Measurements from ENCODE around the gene TRIM26. TPM values are rescaled to one million over a fixed set of nuclear protein-coding genes. Genes with fewer than 3 reads are reported as not detected.
"Not testable (repeated sequence)": the region's sequence is repeated elsewhere in the genome, so short reads cannot be mapped to it uniquely, and the experiment has no call there.

TRIM26 gene
- total RNA-seq, 2 donors from 2014 or later, result 37.6 to 67.0 TPM

DNA sequence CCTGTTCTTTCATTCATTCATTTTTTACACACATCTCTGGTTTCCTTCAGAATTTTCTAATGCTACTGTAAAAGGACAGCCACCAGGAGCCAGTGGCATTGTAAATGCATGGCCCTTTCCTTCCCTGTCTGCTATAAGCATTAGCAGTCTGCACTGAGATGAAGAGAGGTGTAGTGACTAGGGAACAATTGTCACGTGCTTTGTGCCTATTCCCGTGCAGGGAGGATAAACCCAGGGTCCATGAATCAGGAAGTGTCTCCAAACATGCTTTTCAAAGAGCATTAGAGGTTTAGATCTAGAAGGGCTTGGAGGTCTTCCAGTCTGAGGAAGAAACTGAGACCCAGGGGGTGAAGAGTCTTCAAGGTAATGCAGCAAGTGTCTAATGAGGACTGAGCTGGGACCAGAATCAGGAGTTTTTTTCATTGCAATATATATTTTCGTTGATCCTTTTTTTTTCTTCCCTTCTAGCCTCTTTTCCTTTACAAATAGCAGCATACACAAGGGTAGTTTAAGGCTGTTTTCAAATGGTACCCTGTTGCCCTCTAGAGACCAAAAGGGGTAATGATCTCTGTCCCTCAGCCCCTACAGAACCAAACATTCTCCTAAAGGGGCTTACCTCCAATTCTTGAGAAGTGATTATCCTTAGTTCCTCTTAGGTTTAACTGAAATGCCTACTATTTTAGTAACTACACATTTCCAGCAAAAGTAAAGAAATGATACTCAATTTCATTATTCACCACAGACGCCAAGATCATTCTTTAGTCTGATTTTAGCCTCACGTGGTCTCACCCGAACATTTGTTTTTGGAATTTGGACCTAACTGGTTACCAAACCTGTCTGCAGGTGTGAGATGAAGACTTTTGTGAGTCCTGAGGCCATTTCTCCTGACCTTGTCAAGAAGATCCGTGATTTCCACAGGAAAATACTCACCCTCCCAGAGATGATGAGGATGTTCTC, 43.3 kb downstream of the TRIM26 start:
- H3K27ac Mint-ChIP-seq, result no peak overlapping the region
- no peaks in the 10 kb centered on the region for H3K9me3 Mint-ChIP-seq
- peak; percentile 76 for ATAC-seq (replicated peaks)
- peaks cover 38% of the 10 kb centered on the region for H3K27me3 Mint-ChIP-seq
- H3K4me3 Mint-ChIP-seq, result no peak overlapping the region
- no peaks in the 10 kb centered on the region for H3K36me3 Mint-ChIP-seq (ENCODE audit: low read depth)
- H3K4me1 Mint-ChIP-seq, result peaks cover 4% of the 10 kb centered on the region

DNA sequence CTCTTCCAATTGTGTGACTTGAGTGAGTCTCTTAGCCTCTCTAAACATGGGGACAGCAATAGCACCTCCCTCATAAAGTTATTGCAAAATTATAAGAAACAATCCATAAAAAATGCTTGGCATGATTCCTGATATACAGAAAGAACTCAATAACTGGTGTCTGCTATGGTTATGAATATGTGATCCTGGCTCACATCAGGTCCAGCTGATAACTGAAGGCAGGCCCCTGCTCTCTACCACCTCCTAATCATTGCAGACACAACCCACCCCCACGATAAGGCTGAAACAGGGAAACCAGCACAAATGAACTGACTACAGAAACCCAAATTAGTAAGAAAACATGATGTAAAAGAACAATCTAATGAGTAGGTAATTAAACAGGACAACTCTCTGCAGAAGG, 44.5 kb downstream of the TRIM26 start:
- no peaks in the 10 kb centered on the region for H3K9me3 Mint-ChIP-seq
- no peaks in the 10 kb centered on the region for H3K36me3 Mint-ChIP-seq (ENCODE audit: low read depth)
- H3K4me1 Mint-ChIP-seq, result peaks cover 4% of the 10 kb centered on the region
- H3K27me3 Mint-ChIP-seq, result peaks cover 34% of the 10 kb centered on the region
- ATAC-seq (replicated peaks), result no peak
- H3K4me3 Mint-ChIP-seq, result no peak overlapping the region
- H3K27ac Mint-ChIP-seq, result no peak overlapping the region

DNA sequence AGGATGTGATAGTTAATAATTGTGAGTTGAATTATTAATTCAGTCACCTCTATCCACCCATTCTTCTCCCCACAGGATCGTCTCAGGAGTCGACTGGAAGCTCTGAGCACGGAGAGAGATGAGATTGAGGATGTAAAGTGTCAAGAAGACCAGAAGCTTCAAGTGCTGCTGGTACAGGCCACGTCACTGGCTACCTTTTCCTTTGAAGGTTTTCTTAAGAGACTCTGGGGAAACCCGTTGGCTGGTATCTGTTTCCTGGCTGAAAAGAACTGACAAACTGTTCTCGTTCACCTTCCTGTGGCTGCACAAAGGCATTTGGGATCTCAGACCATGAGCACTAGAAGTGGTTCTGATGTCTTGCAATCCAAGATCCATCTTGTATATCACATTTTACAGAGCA, 46.1 kb downstream of the TRIM26 start:
- H3K9me3 Mint-ChIP-seq, result no peaks in the 10 kb centered on the region
- peak; percentile 49 for ATAC-seq (replicated peaks)
- H3K36me3 Mint-ChIP-seq (ENCODE audit: low read depth), result no peaks in the 10 kb centered on the region
- H3K27ac Mint-ChIP-seq, result no peak overlapping the region
- H3K4me1 Mint-ChIP-seq, result peaks cover 8% of the 10 kb centered on the region
- peaks cover 26% of the 10 kb centered on the region for H3K27me3 Mint-ChIP-seq
- H3K4me3 Mint-ChIP-seq, result no peak overlapping the region

DNA sequence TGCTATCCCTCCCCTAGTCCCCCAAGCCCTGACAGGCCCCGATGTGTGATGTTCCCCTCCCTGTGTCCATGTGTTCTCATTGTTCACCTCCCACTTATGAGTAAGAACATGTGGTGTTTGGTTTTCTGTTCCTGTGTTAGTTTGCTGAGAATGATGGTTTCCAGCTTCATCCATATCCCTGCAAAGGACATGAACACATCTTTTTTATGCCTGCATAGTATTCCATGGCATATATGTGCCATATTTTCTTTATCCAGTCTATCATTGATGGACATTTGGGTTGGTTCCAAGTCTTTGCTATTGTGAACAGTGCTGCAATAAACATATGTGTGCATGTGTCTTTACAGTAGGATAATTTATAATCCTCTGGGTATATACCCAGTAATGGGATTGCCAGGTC, 48.0 kb downstream of the TRIM26 start:
- H3K9me3 Mint-ChIP-seq; ATAC-seq (replicated peaks); H3K36me3 Mint-ChIP-seq (ENCODE audit: low read depth); H3K4me1 Mint-ChIP-seq; H3K4me3 Mint-ChIP-seq; H3K27ac Mint-ChIP-seq: not testable (repeated sequence)
- H3K27me3 Mint-ChIP-seq, result peaks cover 13% of the 10 kb centered on the region

DNA sequence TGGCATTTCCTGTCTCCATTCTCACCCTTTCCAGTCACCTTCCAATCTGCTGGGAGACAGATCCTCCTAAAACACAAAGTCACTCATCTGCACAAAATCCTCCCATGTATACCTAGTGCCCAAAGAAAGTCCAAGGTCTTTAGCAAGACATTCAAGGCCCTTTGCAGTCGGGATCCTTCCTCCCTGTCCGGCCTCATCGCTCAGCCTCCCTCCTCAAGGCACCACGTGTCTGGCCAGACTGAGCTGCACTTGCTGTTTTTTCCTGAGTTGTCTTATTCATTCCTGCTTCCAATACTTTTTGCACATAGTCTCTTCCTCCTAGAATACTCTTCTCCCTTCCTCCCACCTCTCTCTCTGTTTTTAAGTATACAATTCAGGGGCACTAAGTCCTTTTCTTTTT, 48.5 kb downstream of the TRIM26 start:
- ATAC-seq (replicated peaks), result no peak
- Mint-ChIP-seq H3K27me3 (peaks cover 14% of the 10 kb centered on the region), H3K36me3 (ENCODE audit: low read depth) (no peaks in the 10 kb centered on the region), H3K4me3 (no peak overlapping the region), H3K9me3 (no peaks in the 10 kb centered on the region), H3K4me1 (peaks cover 10% of the 10 kb centered on the region), H3K27ac (no peak overlapping the region)

DNA sequence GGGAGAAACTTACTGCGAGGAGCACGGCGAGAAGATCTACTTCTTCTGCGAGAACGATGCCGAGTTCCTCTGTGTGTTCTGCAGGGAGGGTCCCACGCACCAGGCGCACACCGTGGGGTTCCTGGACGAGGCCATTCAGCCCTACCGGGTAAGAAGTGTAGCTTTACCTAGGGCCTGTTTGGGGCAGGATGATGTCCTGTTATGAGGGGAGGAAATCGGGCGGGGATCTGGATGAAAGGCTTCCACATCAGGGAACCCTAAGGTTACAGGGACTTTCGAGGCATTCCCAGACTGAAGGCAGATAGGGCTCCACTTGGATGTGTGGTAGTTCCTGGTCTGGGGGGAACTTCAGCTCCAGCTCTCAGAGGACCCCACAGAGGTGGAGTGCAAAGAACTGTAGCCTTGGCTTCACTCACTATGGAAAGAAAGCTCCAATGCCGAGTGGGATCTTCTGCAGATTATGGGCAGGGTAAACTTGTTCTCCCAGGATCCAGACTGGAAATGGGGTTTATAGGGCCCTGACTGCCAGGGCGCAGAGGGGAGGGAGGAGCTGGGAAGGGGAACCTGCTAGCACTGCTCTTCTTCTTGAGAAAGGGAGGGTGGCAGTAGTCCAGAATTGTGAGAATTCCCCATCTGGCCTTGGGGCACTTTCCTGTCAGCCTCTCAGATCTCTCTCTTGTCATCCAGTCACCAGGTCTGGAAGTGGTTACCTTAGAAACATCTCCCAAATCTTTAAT, 49.1 kb downstream of the TRIM26 start:
- H3K4me3 Mint-ChIP-seq, result no peak overlapping the region
- H3K9me3 Mint-ChIP-seq, result no peaks in the 10 kb centered on the region
- no peak overlapping the region for H3K27ac Mint-ChIP-seq
- peaks cover 15% of the 10 kb centered on the region for H3K27me3 Mint-ChIP-seq
- no peak for ATAC-seq (replicated peaks)
- H3K4me1 Mint-ChIP-seq, result peaks cover 10% of the 10 kb centered on the region
- no peaks in the 10 kb centered on the region for H3K36me3 Mint-ChIP-seq (ENCODE audit: low read depth)

DNA sequence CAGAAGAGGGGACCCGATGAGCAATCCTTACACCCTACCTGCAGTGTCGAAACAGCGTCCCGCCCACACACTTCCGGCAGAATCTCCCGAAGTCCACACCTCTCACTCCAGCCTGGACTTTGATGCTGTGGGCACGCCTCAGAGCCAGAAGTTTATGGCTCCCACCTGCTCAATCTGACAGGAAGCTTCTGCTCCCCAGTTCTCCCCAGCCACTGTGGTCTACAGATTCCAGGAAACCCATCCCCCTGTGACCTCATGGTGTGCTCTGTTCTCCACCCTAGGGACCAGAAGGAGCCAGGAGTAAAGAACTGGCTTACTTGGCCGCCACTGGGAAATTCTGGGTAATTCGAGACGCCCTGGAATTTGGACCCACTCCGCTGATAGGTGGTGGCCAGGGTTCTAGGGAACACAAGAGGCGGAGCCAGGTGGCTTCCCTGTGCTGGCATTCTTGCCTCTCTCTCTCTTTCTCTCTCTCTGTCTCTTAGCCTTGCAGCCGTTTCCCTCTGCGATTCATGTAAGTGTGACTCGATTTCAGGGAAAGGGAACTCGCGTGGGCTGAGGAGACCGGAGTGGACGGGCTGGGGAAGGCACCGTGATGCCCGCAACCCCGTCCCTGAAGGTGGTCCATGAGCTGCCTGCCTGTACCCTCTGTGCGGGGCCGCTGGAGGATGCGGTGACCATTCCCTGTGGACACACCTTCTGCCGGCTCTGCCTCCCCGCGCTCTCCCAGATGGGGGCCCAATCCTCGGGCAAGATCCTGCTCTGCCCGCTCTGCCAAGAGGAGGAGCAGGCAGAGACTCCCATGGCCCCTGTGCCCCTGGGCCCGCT, 49.9 kb downstream of the TRIM26 start, which contains the start of gene TRIM15:
Gene TRIM15, plus strand, starts transcription at position 457 of the 828 bp plus-strand sequence. Its CDS starts 139 bp downstream, at position 596.
- H3K9me3 Mint-ChIP-seq, result no peaks in the 10 kb centered on the region
- H3K27ac Mint-ChIP-seq, result peak within 1 kb of the TSS; percentile 58
- peaks cover 15% of the 10 kb centered on the region for H3K4me1 Mint-ChIP-seq
- H3K4me3 Mint-ChIP-seq, result peak within 1 kb of the TSS; percentile 42
- no peaks in the 10 kb centered on the region for H3K36me3 Mint-ChIP-seq (ENCODE audit: low read depth)
- ATAC-seq (replicated peaks), result peak; percentile 73
- peaks cover 12% of the 10 kb centered on the region for H3K27me3 Mint-ChIP-seq

DNA sequence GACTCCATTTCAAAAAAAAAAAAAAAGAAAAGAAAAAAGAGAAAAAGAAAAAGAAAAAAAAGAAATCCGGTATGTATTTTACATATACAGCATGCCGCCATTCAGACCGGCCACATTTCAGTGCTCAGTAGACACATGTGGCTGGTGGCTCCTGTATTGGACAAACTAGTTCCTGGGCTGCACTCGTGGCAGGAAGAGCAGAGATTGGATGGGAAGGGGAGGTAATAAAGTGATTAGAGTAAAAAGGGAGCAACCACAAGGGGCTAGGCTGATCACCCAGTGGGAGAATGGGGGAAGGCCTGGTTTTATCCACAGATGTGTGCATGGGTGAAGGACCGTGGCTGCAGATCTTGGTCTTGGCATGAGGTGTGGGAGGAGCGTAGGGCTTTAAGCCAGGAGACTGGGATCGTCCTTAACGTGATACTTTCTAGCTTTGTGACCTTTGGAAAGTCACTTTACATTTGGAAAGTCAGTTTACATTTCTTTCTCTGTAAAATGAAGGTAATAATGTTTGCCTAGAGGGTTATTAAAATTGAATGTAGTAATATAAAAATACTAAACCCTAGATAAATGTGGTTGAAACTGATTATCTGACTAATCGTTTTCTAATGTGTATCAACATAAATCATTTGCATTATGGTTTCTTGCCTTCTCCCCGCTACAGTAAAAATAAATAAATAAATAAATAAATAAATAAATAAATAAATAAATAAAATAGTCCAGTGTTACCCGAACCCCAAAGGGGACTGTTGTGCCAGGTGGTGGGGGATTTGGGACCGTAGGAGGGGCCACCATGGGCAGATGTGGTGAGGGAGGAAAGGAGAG, 50.7 kb downstream of the TRIM26 start:
- Mint-ChIP-seq H3K4me1 (peaks cover 16% of the 10 kb centered on the region), H3K27ac (peak overlapping the region; percentile 58), H3K36me3 (ENCODE audit: low read depth) (no peaks in the 10 kb centered on the region), H3K27me3 (peaks cover 11% of the 10 kb centered on the region), H3K9me3 (no peaks in the 10 kb centered on the region), H3K4me3 (peak overlapping the region; percentile 42)
- peak; percentile 5 for ATAC-seq (replicated peaks)

DNA sequence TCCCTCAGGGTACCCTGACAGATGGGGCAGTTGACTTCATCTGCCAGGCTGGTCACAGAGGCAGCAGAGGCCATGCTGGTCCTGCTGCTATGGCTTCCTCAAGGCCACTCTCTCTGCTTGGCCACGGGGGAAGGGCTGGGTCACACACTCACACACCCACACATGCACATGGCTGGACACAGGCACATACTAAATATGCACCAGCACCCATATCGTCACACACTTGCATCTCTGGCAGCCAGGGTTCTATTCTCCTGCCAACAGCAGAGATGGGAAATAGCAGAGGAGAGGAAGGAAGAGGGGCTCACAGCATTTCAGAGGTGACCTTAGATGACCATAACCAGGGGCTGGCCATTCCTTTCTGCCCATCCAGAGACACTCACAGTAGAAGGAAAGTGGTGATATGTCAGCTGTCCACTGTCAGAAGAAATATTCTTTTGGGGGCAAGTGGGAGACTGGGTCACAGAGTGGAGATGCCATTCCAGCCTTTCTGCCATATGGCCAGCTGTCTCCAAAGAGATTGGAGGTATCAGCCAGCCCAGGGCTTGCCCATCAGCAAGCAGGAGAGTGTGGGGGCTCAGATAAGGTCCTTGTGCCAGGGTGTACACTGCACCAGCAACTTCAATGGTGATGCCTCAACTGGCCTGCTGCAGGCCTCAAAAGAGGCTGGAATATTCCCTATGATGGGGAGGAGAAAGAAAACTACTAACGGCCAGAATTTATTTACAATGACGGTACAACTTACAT, 52.2 kb downstream of the TRIM26 start, which contains the start of gene TRIM10:
Gene TRIM10, minus strand, starts transcription at position 427 of the 747 bp plus-strand sequence. Its CDS starts 353 bp downstream, at position 74.
- Mint-ChIP-seq H3K27ac (no peak within 1 kb of the TSS), H3K4me3 (no peak within 1 kb of the TSS), H3K4me1 (peaks cover 16% of the 10 kb centered on the region), H3K27me3 (peaks cover 15% of the 10 kb centered on the region), H3K36me3 (ENCODE audit: low read depth) (no peaks in the 10 kb centered on the region), H3K9me3 (no peaks in the 10 kb centered on the region)
- no peak for ATAC-seq (replicated peaks)

DNA sequence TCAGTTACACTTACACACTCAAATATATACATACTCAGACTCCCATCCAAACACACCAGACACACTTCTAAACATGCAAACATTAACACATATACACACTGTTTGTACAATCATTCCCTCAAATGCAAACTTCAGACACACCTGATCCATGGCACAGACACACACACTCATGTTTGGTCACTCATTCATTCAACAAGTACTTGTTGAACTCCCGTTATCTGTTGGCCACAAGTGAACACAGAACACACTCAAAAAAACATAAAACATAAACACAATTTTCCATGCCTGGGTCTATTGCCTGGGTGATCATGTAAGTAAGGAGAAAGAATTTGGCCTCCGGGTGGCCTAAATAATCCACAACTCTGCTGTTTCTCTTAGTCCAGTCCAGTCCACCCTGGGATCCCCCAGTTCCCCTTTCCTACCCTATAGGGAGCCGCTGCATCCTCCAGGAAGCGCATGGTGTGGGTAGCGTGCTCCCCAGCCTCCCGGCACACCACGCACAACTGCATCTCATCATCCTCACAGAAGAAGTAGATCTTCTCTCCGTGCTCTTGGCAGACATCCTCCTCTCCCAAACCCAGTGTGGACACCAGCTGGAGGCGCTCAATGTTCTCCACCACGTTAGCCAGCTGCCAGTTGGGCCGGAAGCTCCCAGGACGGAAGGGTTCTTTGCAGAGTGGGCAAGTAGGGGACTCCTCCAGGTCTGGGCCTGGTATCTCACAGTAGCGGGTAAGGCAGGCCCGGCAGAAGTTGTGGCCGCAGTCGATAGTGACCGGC, 53.0 kb downstream of the TRIM26 start:
- Mint-ChIP-seq H3K27ac (no peak overlapping the region), H3K27me3 (peaks cover 21% of the 10 kb centered on the region), H3K4me1 (peaks cover 16% of the 10 kb centered on the region), H3K4me3 (no peak overlapping the region), H3K36me3 (ENCODE audit: low read depth) (no peaks in the 10 kb centered on the region), H3K9me3 (no peaks in the 10 kb centered on the region)
- no peak for ATAC-seq (replicated peaks)

DNA sequence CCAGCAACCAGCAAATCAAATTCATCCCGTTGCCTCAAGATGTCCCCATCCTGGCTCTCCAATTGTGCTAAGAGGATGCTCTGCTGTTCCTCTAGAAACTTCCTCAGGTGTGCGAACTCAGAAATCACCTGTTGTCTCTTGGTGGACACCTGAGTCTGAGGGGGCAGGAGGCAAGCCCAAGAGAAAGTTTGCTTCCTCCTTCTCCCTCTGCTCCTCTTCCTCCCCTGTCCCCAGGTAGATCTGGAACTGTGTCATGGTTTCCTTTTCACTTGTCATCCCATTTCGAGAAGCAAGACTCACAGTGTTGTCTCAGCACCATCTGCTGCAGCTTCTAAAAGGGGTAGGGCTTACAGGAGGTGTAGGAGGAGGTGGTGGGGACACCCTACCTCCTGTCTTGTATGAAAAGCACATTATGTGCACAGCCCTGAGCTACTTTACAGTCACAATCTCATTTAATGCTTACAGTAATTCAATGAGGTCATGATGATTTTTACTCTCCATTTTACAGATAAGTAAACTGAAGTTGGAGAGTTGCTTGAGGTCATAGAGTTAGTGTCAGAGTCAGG, 54.6 kb downstream of the TRIM26 start:
- peak; percentile 88 for ATAC-seq (replicated peaks)
- peaks cover 29% of the 10 kb centered on the region for H3K27me3 Mint-ChIP-seq
- H3K36me3 Mint-ChIP-seq (ENCODE audit: low read depth), result no peaks in the 10 kb centered on the region
- H3K4me1 Mint-ChIP-seq, result peaks cover 16% of the 10 kb centered on the region
- no peak overlapping the region for H3K27ac Mint-ChIP-seq
- no peaks in the 10 kb centered on the region for H3K9me3 Mint-ChIP-seq
- H3K4me3 Mint-ChIP-seq, result no peak overlapping the region

DNA sequence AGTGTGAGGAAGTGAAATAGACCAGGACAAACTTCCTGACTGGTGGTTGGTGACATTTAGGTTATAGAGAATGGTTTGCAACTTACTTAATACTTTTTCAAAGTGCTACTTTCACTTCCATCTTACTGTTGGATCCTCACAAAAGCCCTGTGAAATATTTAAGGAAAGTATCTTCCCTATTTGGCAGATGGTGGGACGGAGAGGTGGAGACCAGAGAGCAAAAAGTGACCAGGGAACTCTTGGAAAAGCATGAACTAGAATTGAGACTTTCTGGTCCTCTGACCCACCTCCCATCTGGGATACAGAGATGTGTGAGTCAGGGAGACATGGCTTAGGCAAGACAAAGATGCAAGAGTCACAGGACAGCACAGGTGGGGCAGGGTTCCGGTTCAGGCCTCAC, 55.2 kb downstream of the TRIM26 start:
- Mint-ChIP-seq H3K9me3 (no peaks in the 10 kb centered on the region), H3K4me1 (peaks cover 16% of the 10 kb centered on the region), H3K27me3 (peaks cover 34% of the 10 kb centered on the region), H3K36me3 (ENCODE audit: low read depth) (no peaks in the 10 kb centered on the region), H3K27ac (no peak overlapping the region), H3K4me3 (no peak overlapping the region)
- ATAC-seq (replicated peaks), result no peak

Measured in activated T-helper 17 cell treated with anti-CD3 and anti-CD28 coated beads, Interleukin-2, amount 50 U/mL, for 72 hours (primary cell).